Measurements from ENCODE around the gene GPSM3.

The GPSM3 gene

DNA sequence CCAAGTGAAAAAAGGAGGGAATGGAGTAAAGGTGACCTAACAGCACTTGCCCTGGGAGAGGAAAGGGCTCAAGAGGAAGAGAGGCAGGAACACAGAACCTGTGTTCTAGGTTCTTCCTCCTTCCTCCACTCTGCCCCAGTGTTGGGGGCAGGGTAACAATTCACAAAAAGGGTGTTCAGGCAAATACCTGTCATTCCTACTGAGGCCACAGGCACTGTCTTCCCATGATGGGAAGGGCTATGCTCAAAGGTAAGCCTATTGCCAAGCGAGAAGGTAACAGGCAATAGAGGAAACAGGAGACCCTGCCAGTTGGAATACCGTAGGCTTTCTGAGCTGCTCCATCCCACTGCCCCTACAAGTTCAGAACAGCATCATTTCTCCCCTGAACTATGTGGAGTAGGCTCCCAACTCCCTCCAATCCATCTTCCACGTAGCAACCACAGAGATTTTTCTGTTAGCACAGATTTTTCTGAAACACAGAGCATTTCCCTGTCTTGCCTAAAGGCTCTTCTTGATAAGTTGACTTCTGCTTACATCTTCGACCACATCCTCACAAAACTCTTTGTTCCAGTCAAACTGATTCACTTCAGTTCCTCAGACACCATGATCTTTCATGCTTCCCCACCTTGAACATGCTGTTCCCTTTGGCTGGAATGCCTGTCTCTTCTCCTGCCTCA is 19.3 kb downstream of the GPSM3 start:
- no peak for DNase-seq (ENCODE audit: low read depth)

- DNase-seq (ENCODE audit: low read depth) = no peak
Observed at GRCh38 chr6:32171234-32171633, 21.2 kb downstream of the GPSM3 start.

DNA sequence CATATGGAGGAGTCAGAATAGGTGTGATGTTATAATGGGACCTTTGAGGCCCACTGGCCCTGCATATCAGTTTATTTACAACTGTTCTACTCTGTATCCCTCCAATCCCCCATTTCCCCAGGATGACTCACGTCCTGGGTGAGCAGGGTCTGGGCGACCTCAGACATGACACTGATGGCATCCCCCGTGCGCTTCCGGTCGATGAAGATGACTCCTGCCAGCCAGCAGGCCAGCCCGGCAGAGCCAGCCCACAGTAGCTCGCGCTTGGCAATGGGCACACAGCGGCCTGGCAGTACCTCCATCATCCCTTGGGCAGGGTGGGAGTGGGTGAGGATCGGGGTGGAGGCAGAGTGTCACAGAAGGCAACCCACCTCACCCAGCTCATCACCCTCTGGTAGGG is 22.1 kb downstream of the GPSM3 start:
- DNase-seq (ENCODE audit: low read depth) = no peak

DNA sequence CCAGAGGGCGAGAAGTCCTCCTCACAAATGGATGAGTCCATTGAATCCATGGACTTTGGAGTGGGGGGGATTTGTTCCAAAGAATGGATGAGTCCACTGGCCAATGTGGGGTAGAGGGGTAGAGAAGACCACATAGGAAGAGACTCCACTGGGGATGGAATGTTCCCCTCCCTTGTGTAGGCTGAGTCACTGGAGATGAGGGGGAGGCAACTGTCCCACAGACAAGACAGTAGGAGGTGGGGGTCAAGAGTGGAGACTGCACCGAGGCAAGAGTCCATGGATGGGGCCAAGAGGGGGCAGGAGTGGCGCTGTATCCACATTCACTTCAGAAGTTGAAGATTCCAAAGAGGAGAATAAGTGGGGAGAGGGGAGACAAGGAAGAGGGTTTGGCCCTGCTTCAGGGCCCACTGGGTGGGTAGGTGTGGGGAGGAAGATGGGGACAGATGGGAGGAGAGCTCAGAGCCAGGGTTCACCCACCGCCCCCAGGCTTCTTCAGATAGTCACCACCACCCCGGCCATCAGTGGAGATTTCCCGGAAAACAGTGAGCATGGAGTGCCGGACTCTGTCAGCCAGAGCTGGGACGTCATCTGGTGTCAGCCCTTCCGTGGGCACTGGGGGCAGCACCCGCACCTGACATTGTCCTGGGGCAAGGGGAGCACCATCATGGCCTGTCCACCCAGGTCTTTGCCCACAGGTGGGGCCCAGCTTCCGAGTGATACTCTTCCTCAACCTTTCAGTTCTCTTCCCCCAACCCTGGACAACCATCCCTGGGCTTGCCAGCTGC is 23.4 kb downstream of the GPSM3 start:
- DNase-seq (ENCODE audit: low read depth) = peak; percentile 35

- DNase-seq (ENCODE audit: low read depth) = no peak
Observed at GRCh38 chr6:32168350-32168749, 24.1 kb downstream of the GPSM3 start.

- no peak for DNase-seq (ENCODE audit: low read depth)
Observed at GRCh38 chr6:32167761-32168262, 24.6 kb downstream of the GPSM3 start.

DNA sequence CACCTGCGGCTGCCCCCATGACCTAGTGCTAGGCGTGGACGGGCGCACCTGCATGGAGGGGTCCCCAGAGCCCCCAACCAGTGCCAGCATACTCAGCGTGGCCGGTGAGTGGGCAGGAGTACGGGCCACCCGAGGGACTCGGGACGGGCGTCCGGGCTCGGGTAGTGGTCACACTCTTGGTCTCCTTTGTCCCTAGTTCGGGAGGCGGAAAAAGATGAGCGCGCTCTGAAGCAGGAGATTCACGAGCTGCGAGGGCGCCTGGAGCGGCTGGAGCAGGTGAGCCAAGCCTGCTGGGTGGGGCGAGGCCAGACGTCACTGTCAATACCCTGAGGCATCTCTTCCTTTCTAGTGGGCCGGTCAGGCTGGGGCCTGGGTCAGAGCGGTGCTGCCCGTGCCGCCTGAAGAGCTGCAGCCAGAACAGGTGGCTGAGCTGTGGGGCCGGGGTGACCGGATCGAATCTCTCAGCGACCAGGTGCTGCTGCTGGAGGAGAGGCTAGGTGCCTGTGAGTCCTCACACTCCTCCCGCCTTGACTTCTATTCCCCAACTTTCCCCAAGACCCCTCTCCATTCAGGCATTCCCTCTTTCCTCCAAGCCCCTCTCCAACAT is 25.2 kb downstream of the GPSM3 start:
- DNase-seq (ENCODE audit: low read depth) = no peak

GRCh38 chr6:32166411-32167061 is 25.9 kb downstream of the GPSM3 start:
- no peak for DNase-seq (ENCODE audit: low read depth)

- no peak for DNase-seq (ENCODE audit: low read depth)
Observed at GRCh38 chr6:32164295-32164694, 28.1 kb downstream of the GPSM3 start, which contains the start of gene EGFL8. Gene EGFL8 (plus strand): TSS chr6:32164595. CDS start chr6:32166166, 1,571 bp downstream.

DNA sequence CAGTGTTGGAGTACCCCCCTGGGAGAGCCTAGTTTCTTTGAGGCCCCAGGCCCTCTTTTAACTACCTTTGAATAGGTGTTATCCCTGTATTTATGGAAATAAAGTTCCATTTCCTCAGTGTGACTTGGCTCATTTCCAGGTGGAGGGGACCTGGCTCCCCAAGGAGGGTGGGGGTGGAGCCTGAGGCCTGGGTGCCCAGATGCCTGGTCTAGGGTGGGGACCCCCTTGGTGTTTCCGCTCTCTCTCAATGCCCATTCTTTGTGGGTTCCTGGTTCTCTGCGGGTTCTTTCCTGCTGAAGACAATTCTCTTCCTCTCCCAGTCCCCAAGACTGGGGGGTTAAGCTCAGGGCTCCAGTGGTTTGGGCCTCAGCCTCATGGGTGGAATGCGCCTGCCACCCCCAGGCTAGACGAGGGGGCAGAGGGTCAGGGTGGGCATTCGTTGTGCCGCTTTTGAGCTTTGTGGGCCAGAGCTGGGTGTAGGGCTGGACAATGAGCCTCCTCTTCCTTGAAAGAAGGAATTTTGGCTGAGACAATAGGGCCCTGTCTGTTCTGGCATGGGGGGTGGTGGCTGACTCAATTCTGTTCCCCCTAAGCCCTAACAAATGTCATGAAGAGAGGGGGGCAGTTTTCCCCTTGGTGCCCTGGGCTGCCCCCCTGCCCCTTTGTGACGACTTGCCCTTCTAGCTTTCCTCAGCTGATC is 28.7 kb downstream of the GPSM3 start:
- no peak for DNase-seq (ENCODE audit: low read depth)

- DNase-seq (ENCODE audit: low read depth) = no peak
Observed at GRCh38 chr6:32158052-32158451, 34.4 kb downstream of the GPSM3 start.

DNA sequence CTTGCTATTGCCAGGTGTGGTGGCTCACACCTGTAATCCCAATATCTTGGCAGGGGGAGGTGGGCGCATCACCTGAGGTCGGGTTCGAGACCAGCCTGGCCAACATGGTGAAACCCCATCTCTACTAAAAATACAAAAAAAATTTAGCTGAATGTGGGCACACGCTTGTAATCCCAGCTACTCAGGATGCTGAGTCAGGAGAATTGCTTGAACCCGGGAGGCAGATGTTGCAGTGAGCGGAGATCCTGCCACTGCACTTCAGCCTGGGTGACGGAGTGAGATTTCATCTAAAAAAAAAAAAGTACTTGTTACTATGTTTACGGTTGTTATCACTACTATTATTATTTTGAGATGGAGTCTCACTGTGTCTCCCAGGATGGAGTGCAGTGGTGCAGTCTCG is 35.6 kb downstream of the GPSM3 start:
- DNase-seq (ENCODE audit: low read depth) = no peak

- peak; percentile 73 for DNase-seq (ENCODE audit: low read depth)
Observed at GRCh38 chr6:32154514-32155161, 37.8 kb downstream of the GPSM3 start.

DNA sequence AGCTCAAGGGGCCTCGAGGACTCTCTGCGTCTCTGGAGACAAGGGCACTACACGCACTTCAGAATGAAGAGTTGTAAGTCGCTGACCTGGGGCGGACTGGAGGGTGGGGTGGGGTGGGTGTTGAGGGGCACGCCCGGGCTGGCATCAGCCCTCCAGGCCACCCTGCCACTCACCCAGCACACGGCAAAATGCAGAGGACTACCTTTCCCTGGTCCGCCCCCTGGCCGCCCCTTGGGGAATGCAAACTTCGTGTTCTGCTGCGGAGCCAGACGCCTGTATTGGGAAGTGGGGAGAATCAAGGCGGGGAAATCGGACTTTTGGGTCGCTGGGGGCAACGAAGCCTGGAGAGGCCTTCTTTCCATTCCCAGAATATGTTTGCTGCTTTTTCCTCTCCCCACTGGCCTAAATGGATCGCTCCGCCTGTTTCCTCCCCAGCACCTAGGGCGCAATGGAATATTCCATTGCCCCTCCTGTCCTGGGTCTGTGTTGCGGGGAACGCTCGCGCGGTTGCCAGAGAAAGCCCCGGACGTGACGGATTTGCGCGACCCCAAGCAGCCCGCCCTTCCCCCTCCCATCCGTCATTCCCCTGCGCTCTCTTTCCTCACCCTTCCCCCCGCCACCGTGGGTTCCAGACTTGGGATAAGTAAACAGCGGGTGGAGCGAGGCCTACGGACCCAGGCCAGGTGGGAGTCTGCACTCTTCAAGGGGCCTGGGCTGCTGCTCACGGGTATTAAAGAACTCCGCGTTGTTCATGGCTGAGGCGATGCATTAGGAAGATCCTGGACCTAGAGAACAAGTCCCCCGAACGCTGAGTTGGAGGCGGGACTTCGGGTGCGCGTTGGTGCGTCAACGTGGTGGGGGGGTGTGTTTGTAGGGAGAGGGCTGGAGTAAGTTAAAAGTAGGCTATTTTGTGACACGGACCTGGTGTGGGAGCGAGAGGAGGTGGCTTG is 38.6 kb downstream of the GPSM3 start, which contains the start of gene PPT2:
Gene PPT2 (plus strand): TSS at position 578 of the 950 bp plus-strand sequence. CDS start 454 bp downstream, outside the sequence.
- peak; percentile 97 for DNase-seq (ENCODE audit: low read depth)

- peak; percentile 41 for DNase-seq (ENCODE audit: low read depth)
Observed at GRCh38 chr6:32152769-32153563, 39.5 kb downstream of the GPSM3 start.

DNA sequence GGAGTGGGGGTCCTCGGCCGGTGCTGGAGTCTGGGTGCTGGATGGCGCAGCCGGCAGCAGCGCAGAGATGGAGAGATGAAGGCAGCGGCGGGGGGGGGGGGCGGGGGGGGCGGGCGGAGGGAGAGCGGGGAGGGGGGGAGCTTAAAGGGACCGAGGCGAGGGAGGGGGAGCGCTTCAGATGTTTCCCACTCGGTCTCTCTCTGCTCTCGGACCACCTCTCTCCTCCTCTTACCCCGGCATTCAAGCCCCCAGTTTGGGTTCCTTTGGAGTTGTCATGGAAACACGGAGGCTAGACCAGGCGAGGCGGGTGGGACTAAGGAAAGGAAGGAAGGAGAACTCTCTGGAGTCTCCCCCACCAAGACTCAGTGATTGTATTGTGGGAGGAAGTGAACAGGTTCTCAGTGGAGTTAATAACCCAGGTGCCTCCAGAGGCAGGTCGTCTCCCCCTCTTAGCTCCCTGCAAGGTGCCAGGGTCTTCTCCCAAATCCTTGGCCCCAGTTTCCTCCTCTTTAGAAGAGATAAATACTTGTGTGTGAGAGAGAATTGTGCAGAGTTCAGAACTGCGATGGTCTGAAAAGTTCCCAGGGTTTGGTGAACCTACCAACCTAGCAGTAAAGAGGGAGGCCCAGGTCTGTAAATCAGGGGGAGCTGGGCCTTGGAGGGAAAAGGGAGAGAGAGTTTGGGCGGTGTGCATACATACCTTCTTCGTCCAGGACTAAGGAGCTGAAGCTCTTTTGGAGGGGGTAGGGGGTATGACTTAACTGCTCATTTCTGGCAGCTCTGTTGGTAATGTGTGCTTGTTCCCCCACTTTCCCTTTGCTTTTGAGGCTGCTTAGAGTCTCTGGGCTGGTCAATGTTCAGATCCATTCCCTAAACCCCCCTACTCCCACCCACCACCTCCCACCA is 40.3 kb downstream of the GPSM3 start, which contains the start of gene PRRT1:
Gene PRRT1 (minus strand): TSS at position 77 of the 906 bp plus-strand sequence. CDS start 112 bp downstream, outside the sequence.
- no peak for DNase-seq (ENCODE audit: low read depth)

- no peak for DNase-seq (ENCODE audit: low read depth)
Observed at GRCh38 chr6:32151181-32151862, 41.1 kb downstream of the GPSM3 start.

All from iris pigment epithelial cell (primary cell).